ENCODE results near the gene BNC2.

GRCh38 chr9:16681652-16681987, 188.8 kb downstream of the BNC2 start:
- no peak for TF ChIP-seq CTCF (IDR thresholded peaks at IDR 0.05)
- TF ChIP-seq POLR2A (IDR thresholded peaks at IDR 0.05): no peak
